Measurements from ENCODE around the gene PLCD1.
"Not testable (repeated sequence)": the region's sequence is repeated elsewhere in the genome, so short reads cannot be mapped to it uniquely, and the experiment has no call there.

The PLCD1 gene

GRCh38 chr3:38036286-38036685 is 6.8 kb upstream of the PLCD1 start:
- Histone ChIP-seq H3K9ac (ENCODE audit: low read length) (no peak overlapping the region), H3K27me3 (ENCODE audit: control insufficient read depth, insufficient read depth, low read length) (peaks cover 39% of the 10 kb centered on the region), H3K36me3 (ENCODE audit: control insufficient read depth, low read depth, low read length) (no peaks in the 10 kb centered on the region), H3K4me1 (ENCODE audit: control insufficient read depth, low read depth, low read length) (peaks cover 4% of the 10 kb centered on the region), H3K9me3 (ENCODE audit: control insufficient read depth, low read depth, low read length) (no peaks in the 10 kb centered on the region), H3K4me3 (ENCODE audit: low read length) (no peak overlapping the region), H3K27ac (ENCODE audit: low read length) (no peak overlapping the region)

- H3K27ac ChIP-seq (ENCODE audit: low read length); H3K4me3 ChIP-seq (ENCODE audit: low read length); H3K36me3 ChIP-seq (ENCODE audit: control insufficient read depth, low read depth, low read length); H3K4me1 ChIP-seq (ENCODE audit: control insufficient read depth, low read depth, low read length); H3K9me3 ChIP-seq (ENCODE audit: control insufficient read depth, low read depth, low read length); H3K9ac ChIP-seq (ENCODE audit: low read length): not testable (repeated sequence)
- peaks cover 39% of the 10 kb centered on the region for H3K27me3 ChIP-seq (ENCODE audit: control insufficient read depth, insufficient read depth, low read length)
Observed at GRCh38 chr3:38034335-38034734, 4.9 kb upstream of the PLCD1 start.

- H3K9ac ChIP-seq (ENCODE audit: low read length); H3K4me3 ChIP-seq (ENCODE audit: low read length); H3K27ac ChIP-seq (ENCODE audit: low read length); H3K4me1 ChIP-seq (ENCODE audit: control insufficient read depth, low read depth, low read length); H3K36me3 ChIP-seq (ENCODE audit: control insufficient read depth, low read depth, low read length); H3K9me3 ChIP-seq (ENCODE audit: control insufficient read depth, low read depth, low read length): not testable (repeated sequence)
- peaks cover 36% of the 10 kb centered on the region for H3K27me3 ChIP-seq (ENCODE audit: control insufficient read depth, insufficient read depth, low read length)
Observed at GRCh38 chr3:38033586-38033985, 4.1 kb upstream of the PLCD1 start.

DNA sequence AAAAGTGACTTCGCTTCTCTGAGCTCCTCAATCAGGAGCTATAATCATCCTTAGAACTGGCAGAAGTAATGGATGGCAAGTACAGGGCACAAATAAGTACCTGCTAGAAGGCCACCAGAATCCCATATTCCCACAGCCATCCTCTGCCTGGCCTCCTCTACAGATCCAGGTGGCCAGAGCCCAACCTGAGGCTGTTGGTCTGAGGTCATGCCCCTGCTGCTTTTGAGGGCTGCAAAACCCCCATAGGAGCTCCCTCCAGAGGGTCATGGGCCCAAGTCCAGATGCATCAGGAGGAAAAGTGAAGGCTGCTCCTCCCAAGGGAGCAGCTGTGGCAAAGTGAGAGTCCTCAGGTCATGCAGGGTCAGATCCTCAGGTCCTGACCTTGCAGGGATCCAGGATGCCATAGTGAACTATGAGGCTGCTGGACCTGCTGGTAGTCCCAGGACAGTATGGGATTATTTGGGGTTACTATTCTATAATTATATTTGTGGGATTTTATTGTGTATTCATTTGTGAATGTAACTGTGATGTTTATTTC is 3.0 kb upstream of the PLCD1 start:
- Histone ChIP-seq H3K27ac (ENCODE audit: low read length) (no peak overlapping the region), H3K36me3 (ENCODE audit: control insufficient read depth, low read depth, low read length) (no peaks in the 10 kb centered on the region), H3K4me3 (ENCODE audit: low read length) (no peak overlapping the region), H3K27me3 (ENCODE audit: control insufficient read depth, insufficient read depth, low read length) (peaks cover 44% of the 10 kb centered on the region), H3K9me3 (ENCODE audit: control insufficient read depth, low read depth, low read length) (no peaks in the 10 kb centered on the region), H3K9ac (ENCODE audit: low read length) (no peak overlapping the region), H3K4me1 (ENCODE audit: control insufficient read depth, low read depth, low read length) (no peaks in the 10 kb centered on the region)

GRCh38 chr3:38031022-38031994 is 1.9 kb upstream of the PLCD1 start:
- Histone ChIP-seq H3K4me1 (ENCODE audit: control insufficient read depth, low read depth, low read length) (no peaks in the 10 kb centered on the region), H3K9ac (ENCODE audit: low read length) (no peak overlapping the region), H3K4me3 (ENCODE audit: low read length) (no peak overlapping the region), H3K9me3 (ENCODE audit: control insufficient read depth, low read depth, low read length) (no peaks in the 10 kb centered on the region), H3K36me3 (ENCODE audit: control insufficient read depth, low read depth, low read length) (no peaks in the 10 kb centered on the region), H3K27me3 (ENCODE audit: control insufficient read depth, insufficient read depth, low read length) (peaks cover 54% of the 10 kb centered on the region), H3K27ac (ENCODE audit: low read length) (no peak overlapping the region)

GRCh38 chr3:38030126-38031021 is 932 bp upstream of the PLCD1 start:
- H3K27ac ChIP-seq (ENCODE audit: low read length): no peak overlapping the region
- H3K4me1 ChIP-seq (ENCODE audit: control insufficient read depth, low read depth, low read length): peaks cover 4% of the 10 kb centered on the region
- H3K4me3 ChIP-seq (ENCODE audit: low read length): peak overlapping the region; percentile 56
- H3K36me3 ChIP-seq (ENCODE audit: control insufficient read depth, low read depth, low read length): no peaks in the 10 kb centered on the region
- H3K27me3 ChIP-seq (ENCODE audit: control insufficient read depth, insufficient read depth, low read length): peaks cover 63% of the 10 kb centered on the region
- H3K9ac ChIP-seq (ENCODE audit: low read length): no peak overlapping the region
- no peaks in the 10 kb centered on the region for H3K9me3 ChIP-seq (ENCODE audit: control insufficient read depth, low read depth, low read length)

DNA sequence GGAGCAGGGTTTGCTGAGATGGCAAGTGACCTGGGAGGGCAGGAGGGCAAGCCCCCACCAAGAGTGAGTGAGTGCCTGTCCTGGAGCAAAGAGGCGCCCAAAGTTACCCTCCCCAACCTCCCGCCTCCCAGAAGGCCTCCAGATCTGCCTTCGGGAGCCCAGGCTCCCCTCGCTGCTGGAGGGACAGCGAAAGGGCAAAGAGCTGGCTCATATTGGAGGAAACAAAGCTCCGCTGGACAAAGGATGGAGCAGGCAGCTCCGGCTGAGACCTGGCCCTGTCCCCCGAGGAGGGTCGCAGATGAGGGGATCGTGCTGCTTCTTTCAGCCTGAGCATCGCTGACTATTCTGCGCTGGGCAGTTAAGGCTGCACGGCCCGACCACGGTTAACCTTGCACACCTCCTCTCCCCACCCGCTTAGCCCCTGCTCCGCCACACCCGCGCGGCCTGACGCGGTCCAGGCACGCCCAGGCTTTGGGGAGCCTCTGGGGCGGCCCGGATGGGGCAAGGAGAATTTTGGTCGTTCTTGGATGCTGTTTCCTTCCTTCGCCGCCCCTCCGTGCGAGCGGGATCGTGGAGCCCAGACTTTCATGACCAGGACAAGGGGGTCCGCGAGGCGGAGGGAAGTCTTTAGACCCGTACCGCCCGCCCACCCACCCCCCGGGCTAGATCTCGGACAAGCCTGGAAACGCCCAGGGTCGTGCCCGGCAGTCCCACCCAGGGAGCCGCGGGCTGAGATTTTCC is 651 bp downstream of the PLCD1 start:
- peaks cover 6% of the 10 kb centered on the region for H3K4me1 ChIP-seq (ENCODE audit: control insufficient read depth, low read depth, low read length)
- H3K27ac ChIP-seq (ENCODE audit: low read length): no peak overlapping the region
- peak overlapping the region; percentile 61 for H3K4me3 ChIP-seq (ENCODE audit: low read length)
- H3K27me3 ChIP-seq (ENCODE audit: control insufficient read depth, insufficient read depth, low read length): peaks cover 63% of the 10 kb centered on the region
- no peak overlapping the region for H3K9ac ChIP-seq (ENCODE audit: low read length)
- no peaks in the 10 kb centered on the region for H3K9me3 ChIP-seq (ENCODE audit: control insufficient read depth, low read depth, low read length)
- H3K36me3 ChIP-seq (ENCODE audit: control insufficient read depth, low read depth, low read length): no peaks in the 10 kb centered on the region

GRCh38 chr3:38027466-38028465 is 1.7 kb downstream of the PLCD1 start:
- H3K27ac ChIP-seq (ENCODE audit: low read length): no peak overlapping the region
- no peaks in the 10 kb centered on the region for H3K36me3 ChIP-seq (ENCODE audit: control insufficient read depth, low read depth, low read length)
- H3K9ac ChIP-seq (ENCODE audit: low read length): no peak overlapping the region
- peak overlapping the region; percentile 61 for H3K4me3 ChIP-seq (ENCODE audit: low read length)
- H3K9me3 ChIP-seq (ENCODE audit: control insufficient read depth, low read depth, low read length): no peaks in the 10 kb centered on the region
- H3K4me1 ChIP-seq (ENCODE audit: control insufficient read depth, low read depth, low read length): peaks cover 6% of the 10 kb centered on the region
- peaks cover 70% of the 10 kb centered on the region for H3K27me3 ChIP-seq (ENCODE audit: control insufficient read depth, insufficient read depth, low read length)

- H3K27ac ChIP-seq (ENCODE audit: low read length): no peak overlapping the region
- H3K4me3 ChIP-seq (ENCODE audit: low read length): no peak overlapping the region
- H3K9ac ChIP-seq (ENCODE audit: low read length): no peak overlapping the region
- H3K4me1 ChIP-seq (ENCODE audit: control insufficient read depth, low read depth, low read length): peaks cover 6% of the 10 kb centered on the region
- no peaks in the 10 kb centered on the region for H3K9me3 ChIP-seq (ENCODE audit: control insufficient read depth, low read depth, low read length)
- no peaks in the 10 kb centered on the region for H3K36me3 ChIP-seq (ENCODE audit: control insufficient read depth, low read depth, low read length)
- H3K27me3 ChIP-seq (ENCODE audit: control insufficient read depth, insufficient read depth, low read length): peaks cover 63% of the 10 kb centered on the region
Observed at GRCh38 chr3:38026856-38027255, 2.6 kb downstream of the PLCD1 start.
